AG09319 (cell line): ENCODE results near the gene PIPOX.

Experiments
- DNase-seq: peaks from one replicate; pipeline ENCODE4 v3.0.0-alpha.2; 2010; ENCODE audit warnings: low read depth; ENCODE audit errors: extremely low read depth
- CTCF ChIP-seq: IDR thresholded peaks from 2 replicates; pipeline ENCODE4 v1.5.1; 2011; ENCODE audit warnings: low read depth, mild to moderate bottlenecking, inconsistent platforms, low read length, moderate library complexity

Gene PIPOX

GRCh38 chr17:29036584-29036983, 6.4 kb upstream of the PIPOX start:
- no peak for DNase-seq
- no peak for TF ChIP-seq CTCF

GRCh38 chr17:29037739-29038084, 5.2 kb upstream of the PIPOX start:
- no peak for TF ChIP-seq CTCF
- no peak for DNase-seq

- no peak for TF ChIP-seq CTCF
- no peak for DNase-seq
Measured at GRCh38 chr17:29038085-29038795, 4.7 kb upstream of the PIPOX start.

- TF ChIP-seq CTCF, result no peak
- peak; percentile 34 for DNase-seq
Measured at GRCh38 chr17:29039764-29040598, 3.0 kb upstream of the PIPOX start.

GRCh38 chr17:29041091-29041490, 1.9 kb upstream of the PIPOX start:
- TF ChIP-seq CTCF, result no peak
- no peak for DNase-seq

- no peak for TF ChIP-seq CTCF
- no peak for DNase-seq
Measured at GRCh38 chr17:29041571-29041970, 1.4 kb upstream of the PIPOX start.

- no peak for DNase-seq
- no peak for TF ChIP-seq CTCF
Measured at GRCh38 chr17:29042026-29042678, 789 bp upstream of the PIPOX start.
